Measurements from ENCODE around the gene WDR20.

GRCh38 chr14:102201353-102201738 is 61.6 kb downstream of the WDR20 start:
- TF ChIP-seq CTCF (IDR thresholded peaks at IDR 0.05) (no peak), CDX4 (CRISPR knock-in tag; IDR thresholded peaks at IDR 0.05; ENCODE audit: borderline replicate concordance) (no peak), MXD4 (CRISPR knock-in tag; IDR thresholded peaks at IDR 0.05; ENCODE audit: borderline replicate concordance) (no peak), MAX (CRISPR knock-in tag; IDR thresholded peaks at IDR 0.05) (no peak), JUN (CRISPR knock-in tag; IDR thresholded peaks at IDR 0.05) (no peak), ESRRA (CRISPR knock-in tag; IDR thresholded peaks at IDR 0.05; ENCODE audit: borderline replicate concordance) (no peak)

All from WTC11 (cell line).